SKM-1 treated with dmso at 0.1 percent for 144 hours (cell line): ENCODE data around the gene WRNIP1.
"Not testable (repeated sequence)": the region's sequence is repeated elsewhere in the genome, so short reads cannot be mapped to it uniquely, and the experiment has no call there.

Experiments
- DNase-seq: peaks from one replicate; lab custom pipeline; 2025; ENCODE audit not compliant: unreplicated experiment; lab: John Stamatoyannopoulos, UW

Gene WRNIP1

GRCh38 chr6:2782825-2783187 is 17.6 kb downstream of the WRNIP1 start:
- DNase-seq, result no peak

- DNase-seq, result no peak
Measured at GRCh38 chr6:2783188-2783963, 18.2 kb downstream of the WRNIP1 start.

DNA sequence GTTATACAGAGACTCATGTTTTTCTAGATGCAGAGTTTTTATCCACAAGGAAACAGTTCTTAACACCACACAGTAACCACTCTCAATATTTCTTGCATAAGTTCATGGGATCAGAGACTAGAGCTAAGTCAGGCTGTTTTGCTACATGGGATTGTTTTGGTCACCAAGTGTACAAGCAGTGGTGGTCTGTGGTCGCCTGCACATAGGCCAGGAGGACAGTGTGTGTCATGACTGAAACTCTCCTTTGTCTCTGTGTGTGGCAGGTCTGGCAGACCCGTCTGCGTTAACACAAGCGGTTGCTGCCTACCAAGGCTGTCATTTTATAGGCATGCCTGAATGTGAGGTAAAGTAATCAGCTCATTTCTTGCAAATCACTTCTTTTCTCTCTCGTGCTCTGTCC is 18.9 kb downstream of the WRNIP1 start:
- no peak for DNase-seq

DNA sequence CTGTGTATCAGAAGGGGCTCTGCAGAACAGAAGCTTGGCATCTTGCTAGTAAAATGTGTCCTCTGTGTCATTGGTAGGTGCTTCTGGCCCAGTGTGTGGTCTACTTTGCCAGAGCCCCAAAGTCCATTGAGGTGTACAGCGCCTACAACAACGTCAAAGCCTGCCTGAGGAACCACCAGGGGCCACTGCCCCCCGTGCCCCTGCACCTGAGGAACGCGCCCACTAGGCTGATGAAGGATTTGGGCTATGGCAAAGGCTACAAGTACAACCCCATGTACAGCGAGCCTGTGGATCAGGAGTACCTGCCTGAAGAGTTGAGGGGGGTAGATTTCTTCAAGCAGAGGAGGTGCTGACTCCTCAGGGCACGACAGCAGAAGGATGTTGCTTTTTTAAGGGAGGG is 19.7 kb downstream of the WRNIP1 start:
- no peak for DNase-seq

DNA sequence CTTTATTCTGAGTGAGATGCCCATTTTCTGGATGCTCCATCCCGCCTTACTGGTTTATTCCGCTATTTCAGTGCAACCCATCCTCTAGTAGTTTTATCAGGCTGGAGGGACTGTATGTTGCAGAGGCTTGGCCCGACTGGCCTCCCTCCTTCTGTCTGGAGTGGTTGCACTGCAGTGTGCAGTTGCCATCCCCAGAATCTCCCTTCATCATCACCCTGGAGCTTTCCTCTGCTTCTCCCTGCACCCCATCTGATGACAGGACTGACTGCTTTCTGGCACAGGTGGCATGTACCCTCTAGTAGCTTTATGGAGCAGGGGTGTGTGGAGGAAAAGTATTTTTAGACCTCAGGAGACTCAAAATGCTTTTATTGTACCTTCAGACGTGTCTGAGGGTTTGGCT is 21.1 kb downstream of the WRNIP1 start:
- DNase-seq, result no peak

DNA sequence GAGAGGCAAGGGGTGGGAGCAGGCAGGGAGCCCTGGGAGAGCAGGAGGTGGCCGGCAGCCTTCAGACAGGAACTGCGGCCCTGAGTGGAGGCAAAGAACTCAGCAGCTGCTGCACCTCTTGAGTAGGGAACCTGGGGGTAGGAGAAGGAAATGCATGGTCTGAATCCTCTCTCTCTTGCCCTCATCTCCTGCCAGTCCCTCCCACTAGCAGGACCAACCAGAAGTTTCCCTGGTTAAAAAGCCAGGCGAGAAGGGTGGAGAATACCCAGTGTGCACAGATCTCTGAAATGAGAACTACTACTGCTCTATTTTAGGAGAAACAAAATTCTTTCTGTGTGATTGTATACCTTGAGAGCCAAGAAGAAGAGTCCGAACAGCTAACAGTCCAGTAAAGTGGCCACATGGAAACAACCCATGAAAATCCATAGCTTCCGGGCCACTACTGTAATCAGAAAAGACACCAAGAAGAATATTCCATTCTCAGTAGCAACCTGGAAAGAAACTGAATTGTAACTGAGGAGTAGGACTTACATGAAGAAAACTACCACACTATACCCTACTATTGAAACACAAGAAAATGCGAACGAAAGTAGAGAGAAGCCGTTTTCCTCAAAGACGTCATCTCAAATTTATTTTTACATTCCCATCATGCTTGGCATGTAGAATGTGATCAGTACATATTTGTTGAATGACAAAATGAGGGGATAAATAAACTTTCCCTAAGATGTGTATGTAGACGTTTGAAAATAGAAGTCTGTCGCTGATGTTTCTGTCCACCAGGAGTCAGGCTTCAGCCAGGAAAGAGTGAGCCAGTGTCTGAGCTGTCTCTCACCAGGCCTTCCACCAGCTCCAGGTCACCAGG is 25.6 kb downstream of the WRNIP1 start:
- peak; percentile 73 for DNase-seq

DNA sequence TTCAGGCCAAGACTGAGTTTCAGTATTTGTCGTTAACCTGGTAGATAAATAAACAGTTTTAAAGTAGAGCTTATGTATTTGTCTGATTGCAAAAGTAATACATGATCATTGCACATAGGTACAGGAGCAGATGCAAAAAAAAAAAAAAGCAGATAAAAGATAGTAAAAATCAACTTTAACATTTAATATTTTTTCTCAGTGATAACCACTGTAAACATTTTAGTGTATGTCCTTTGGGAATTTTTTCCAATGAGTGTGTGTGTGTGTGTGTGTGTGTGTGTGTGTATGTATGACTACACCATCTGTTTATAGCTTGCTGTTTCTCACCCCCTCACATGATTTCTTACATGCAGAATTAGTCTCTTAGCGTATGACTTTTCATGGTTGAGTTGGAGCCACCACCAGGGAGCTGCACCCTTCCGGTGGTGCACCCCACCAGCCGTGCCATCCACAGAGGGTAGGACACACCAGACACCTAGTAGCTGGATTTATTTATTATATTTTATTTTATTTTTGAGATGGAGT is 26.3 kb downstream of the WRNIP1 start:
- DNase-seq, result no peak

DNA sequence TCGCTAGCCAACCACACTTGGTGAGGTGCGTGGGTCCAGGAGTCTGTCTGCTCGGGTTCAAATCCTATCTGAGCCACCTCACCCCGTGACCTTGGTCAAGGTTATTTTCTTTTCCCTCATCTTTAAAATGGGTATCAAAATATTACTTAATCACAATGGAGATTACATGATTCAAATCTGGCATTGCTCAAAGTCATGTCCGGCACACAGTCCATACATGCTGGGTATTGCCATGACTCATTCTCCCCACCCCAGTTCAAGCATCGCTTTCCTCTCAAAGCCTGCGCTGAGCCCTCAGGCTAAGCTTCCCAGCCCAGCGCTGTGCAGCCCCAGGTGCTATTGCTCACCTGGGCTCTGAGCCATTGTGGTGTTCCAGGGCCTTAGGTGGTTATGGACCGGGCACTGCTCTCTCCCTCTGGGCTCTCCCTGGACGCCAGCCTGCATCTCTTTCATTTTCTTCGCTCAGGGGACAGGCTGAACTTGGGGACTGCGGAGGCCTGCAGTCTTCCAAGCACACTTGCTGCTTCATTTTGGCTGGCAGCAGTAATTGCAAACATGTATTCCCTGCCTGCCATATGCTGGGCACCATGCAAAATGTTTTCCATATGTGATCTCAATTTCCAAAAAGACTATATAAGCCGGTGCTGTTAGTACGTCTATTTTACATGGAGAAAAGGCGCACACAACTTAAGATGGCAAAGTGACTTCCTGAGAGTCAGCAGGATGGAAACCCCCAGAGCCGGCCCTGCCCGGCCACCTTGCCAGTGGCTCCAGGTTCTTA is 27.3 kb downstream of the WRNIP1 start:
- DNase-seq, result no peak

DNA sequence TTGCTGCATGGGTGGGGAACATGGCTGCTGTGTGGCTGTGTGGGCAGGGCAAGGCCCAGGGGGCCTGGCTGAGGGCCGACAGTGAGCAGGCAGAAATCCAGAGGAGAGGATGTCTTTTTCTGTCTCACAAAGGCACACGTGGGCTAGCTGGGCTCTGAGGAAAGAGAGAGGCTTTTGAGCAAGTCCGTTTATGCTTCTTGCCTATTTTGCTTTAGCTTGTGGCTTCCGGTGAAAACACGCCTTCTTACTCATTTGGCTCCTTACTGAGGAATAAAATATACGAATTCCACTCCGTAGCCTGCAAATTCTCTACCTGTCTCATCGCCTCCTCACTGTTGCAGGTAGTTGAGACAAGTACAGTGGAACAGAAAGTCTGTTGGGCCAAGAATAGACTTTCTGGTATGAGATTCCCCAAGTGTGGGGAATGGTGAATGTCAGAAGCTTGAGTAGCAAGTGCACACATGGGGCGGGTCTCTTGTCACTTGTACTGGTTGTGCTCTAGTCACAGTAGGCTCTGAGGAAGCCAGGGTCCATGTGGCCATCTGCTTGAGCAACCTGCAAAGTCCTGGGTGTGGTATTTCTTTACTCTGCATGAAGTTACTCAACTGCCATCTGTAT is 28.4 kb downstream of the WRNIP1 start:
- DNase-seq, result peak; percentile 85

DNA sequence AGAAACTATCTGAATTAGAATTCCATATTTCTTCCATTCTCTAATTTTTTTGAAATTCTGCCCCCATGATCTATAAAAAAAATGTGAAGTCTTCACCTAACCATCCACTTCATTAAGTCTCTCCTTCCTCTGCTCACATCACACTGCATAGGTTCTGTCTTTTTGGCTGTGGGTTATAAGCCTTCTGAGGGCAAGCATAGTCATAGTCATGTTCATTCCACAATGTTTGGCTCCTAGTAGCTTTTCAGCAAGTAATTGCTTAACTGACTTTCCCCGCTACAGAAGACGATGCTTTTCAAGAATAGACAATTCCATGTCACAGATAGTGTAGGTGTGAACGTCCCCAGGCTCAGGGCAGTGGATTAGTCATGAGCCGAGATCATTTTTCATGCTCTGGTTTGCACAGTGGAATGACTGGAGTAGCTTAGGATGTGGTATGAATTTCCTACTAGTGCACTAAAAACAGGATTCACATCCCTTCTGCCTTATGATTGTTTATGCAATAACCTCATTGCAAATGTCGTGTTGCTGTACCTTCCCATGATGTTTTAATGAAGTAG is 29.1 kb downstream of the WRNIP1 start:
- DNase-seq, result no peak

GRCh38 chr6:2795162-2795561 is 30.0 kb downstream of the WRNIP1 start:
- no peak for DNase-seq

DNA sequence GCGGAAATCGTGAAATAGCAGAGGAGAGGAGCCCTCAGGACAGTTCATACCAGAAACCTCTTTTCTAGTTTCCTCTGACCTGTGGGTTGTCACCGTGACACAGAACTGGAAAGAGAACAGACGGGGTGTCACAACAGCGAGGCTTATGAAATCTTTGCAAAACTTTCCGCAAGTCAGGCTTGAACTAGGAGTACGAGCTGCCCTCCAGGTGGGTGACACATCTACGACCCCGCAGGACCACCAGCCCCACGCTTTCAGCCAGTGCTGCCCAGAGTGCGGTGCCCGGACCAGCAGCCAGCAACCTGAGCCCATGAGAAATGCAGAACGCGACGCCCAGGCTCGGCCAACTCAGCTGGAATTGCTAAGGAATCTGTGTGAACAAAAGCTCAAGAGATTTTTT is 30.8 kb downstream of the WRNIP1 start:
- DNase-seq, result peak; percentile 91

- peak; percentile 37 for DNase-seq
Measured at GRCh38 chr6:2796861-2797260, 31.7 kb downstream of the WRNIP1 start.

DNA sequence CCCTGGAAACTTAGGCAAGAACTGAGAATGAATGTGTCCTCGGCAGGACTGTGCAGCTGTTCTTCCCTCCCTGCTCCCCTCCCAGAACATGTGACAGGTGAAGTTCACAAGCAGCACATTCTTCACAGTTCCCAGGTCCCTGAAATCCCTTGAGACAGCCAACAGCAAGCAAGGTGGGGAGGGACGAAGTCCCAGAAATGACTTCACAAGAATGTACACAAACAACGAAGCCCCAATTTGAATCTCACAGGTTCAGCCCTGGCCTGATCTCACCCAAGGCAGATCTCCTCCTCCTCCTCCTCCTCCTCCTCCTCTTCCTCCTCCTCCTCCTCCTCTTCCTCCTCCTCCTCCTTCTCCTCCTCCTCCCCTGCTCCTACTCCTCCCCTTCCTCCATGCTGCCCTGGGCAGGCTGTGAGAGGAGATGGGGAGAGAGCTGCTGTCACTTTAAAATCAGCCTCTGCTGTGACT is 32.4 kb downstream of the WRNIP1 start:
- DNase-seq, result no peak

- no peak for DNase-seq
Measured at GRCh38 chr6:2798586-2799134, 33.5 kb downstream of the WRNIP1 start.

- no peak for DNase-seq
Measured at GRCh38 chr6:2799936-2800527, 34.8 kb downstream of the WRNIP1 start.

DNA sequence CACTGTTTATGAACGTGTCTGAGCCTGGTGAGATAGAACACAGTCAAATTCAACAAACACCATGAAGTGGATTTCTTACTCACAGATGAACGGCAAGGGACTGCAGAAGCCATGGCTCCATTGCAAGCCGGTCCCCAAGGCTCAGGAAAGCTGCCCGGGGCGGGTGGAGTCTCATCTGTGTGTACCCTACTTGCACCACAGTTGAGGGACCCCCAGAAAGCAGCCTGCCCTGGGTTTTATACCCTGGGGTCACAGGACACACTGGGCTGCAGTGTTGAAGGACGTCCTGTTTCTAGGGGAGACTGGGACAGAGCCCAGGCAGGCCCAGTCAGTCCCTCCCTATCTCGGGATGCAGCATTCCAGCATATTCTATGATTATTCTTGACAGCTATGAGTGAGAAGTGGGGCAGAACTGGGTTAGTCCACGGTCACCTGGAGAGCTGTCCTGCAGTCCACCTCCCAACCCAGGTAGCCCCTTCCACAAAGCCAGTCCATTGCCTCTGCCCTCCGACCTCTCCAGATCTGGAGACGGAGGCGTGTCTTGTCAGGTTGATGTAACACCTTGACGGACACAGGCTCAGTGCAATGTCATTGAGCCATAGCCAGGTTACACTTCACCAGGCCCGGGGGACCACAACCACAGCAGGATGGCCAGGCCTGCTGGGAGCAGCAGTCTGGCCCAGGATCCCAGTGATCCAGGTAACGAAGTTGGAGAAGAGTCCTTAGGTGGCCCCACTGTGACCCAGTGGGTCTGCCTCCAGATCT is 35.5 kb downstream of the WRNIP1 start:
- DNase-seq, result no peak

- DNase-seq, result not testable (repeated sequence)
Measured at GRCh38 chr6:2801687-2802086, 36.5 kb downstream of the WRNIP1 start.

- DNase-seq, result no peak
Measured at GRCh38 chr6:2802521-2803060, 37.4 kb downstream of the WRNIP1 start.
